Endodermal cell (in vitro differentiated cells): Measurements from ENCODE around the gene PLXNA2. TPM values are rescaled to one million over a fixed set of nuclear protein-coding genes. Genes with fewer than 3 reads are reported as not detected.

Experiments
- DNase-seq: peaks from one replicate; pipeline ENCODE4 v3.0.0-alpha.2; 2017
- H3K27ac ChIP-seq: 2 replicates; pipeline ENCODE4 v1.5.1; 2013; ENCODE audit warnings: mild to moderate bottlenecking, low read depth, low read length, moderate library complexity
- H3K27me3 ChIP-seq: 2 replicates; pipeline ENCODE4 v1.6.1; 2013; ENCODE audit warnings: mild to moderate bottlenecking, low read length, moderate library complexity; ENCODE audit not compliant: insufficient read depth, control insufficient read depth, poor library complexity, severe bottlenecking
- H3K36me3 ChIP-seq: 2 replicates; pipeline ENCODE4 v1.7.0; 2013; ENCODE audit warnings: mild to moderate bottlenecking, low read length, moderate library complexity; ENCODE audit not compliant: control insufficient read depth, insufficient read depth
- H3K4me1 ChIP-seq: one replicate; pipeline ENCODE4 v1.7.0; 2013; ENCODE audit warnings: low read length; ENCODE audit not compliant: control insufficient read depth, insufficient read depth
- H3K4me3 ChIP-seq: 2 replicates; pipeline ENCODE4 v1.5.1; 2013; ENCODE audit warnings: mild to moderate bottlenecking, low read length, moderate library complexity
- H3K9ac ChIP-seq: 2 replicates; pipeline ENCODE4 v1.6.1; 2013; ENCODE audit warnings: mild to moderate bottlenecking, low read length, moderate library complexity; ENCODE audit not compliant: poor library complexity, severe bottlenecking; ENCODE audit errors: extremely low read depth
- H3K9me3 ChIP-seq: 2 replicates; pipeline ENCODE4 v1.6.1; 2013; ENCODE audit warnings: mild to moderate bottlenecking, low read length, moderate library complexity; ENCODE audit not compliant: control insufficient read depth
- H3K27ac Mint-ChIP-seq: 2 replicates; pipeline ENCODE4 v1.8.0; 2020; ENCODE audit warnings: mixed read lengths
- H3K27me3 Mint-ChIP-seq: 2 replicates; pipeline ENCODE4 v1.8.0; 2021; ENCODE audit warnings: mild to moderate bottlenecking, mixed read lengths; ENCODE audit not compliant: insufficient read depth
- H3K36me3 Mint-ChIP-seq: 2 replicates; pipeline ENCODE4 v1.8.0; 2020; ENCODE audit warnings: low read depth, mixed read lengths
- H3K4me1 Mint-ChIP-seq: 2 replicates; pipeline ENCODE4 v1.8.0; 2020; ENCODE audit warnings: mixed read lengths
- H3K4me3 Mint-ChIP-seq: 2 replicates; pipeline ENCODE4 v1.8.0; 2020; ENCODE audit warnings: mild to moderate bottlenecking, moderate library complexity, mixed read lengths
- H3K9me3 Mint-ChIP-seq: 2 replicates; pipeline ENCODE4 v1.8.0; 2020; ENCODE audit warnings: mild to moderate bottlenecking, mixed read lengths
- WGBS, 2 experiments: methylation state at CpG; one replicate each; pipeline versions ENCODE4 v1.1.5 to v1.1.7; 2013; ENCODE audit warnings: missing lambda C conversion rate in 2 of 2, mixed read lengths in 1 of 2; ENCODE audit not compliant: insufficient coverage in 1 of 2, insufficient read length in 1 of 2; 5-methylcytosine and 5-hydroxymethylcytosine counted together
- total RNA-seq, 2 donors: library from RNA; stranded (reverse); fragmentation: NEBNext Ultra II Directional in 1 of 2; extraction: Animal tissue kit (Norgen Biotek cat#: 25700) in 1 of 2; gene quantifications; 2 replicates in 1 of 2; 3 replicates in 1 of 2; pipeline ENCODE4 v1.2.1, GENCODE V29; 2021
- TF ChIP-seq, protein P1 (sequence below): fragments of 200-600 bp; sonication (generic); conservative IDR thresholded peaks from 2 replicates; pipeline ENCODE4 v1.5.0; 2021; ENCODE audit warnings: antibody characterized with exemption, mild to moderate bottlenecking

The PLXNA2 gene
- total RNA-seq, 2 donors from 2014 or later: 61.2 to 86.1 TPM

DNA sequence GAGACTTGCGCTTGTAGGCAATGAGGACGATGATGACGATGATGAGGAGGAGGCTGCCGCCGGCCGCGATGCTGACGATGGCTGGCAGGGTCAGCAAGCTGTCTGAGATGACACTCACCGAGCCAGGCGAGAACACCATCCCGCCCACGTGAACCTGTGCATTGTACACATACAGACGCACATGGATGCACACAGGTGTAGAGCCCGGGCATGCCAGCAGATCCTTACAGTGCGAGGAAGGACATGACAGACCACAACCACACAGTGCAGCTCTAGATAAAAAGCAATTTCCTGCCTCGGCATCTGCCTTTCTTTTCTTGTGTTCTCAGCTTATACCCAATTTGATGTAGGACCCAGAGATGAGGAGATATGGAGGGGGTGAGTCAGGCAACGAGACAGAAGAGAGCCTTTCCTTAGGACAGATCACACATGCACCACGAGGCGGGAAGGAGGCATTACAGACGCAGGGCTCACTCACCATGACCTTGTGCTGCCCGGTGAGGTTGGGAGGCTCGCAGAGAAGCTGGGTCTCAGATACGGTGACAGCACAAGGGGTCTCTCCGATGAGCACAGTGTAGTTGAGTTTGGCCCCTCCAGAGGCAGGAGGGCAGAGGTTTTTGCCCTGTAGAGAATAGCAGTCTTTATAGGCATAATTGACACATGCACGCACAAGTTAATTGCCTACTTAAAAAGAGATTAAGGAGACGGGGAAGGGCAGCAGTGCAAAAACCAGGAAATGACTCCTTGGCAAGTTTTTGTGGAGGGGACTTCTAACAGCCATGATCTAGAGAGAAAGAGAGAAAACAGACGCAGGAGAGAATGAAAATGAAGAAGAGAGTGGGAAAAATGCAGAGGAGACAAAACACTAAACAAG, 199.4 kb downstream of the PLXNA2 start:
- Histone ChIP-seq H3K4me3 (no peak overlapping the region), H3K36me3 (peaks cover 97% of the 10 kb centered on the region), H3K4me1 (peaks cover 29% of the 10 kb centered on the region), H3K27ac (no peak overlapping the region), H3K27me3 (no peaks in the 10 kb centered on the region), H3K9me3 (no peaks in the 10 kb centered on the region), H3K9ac (no peak overlapping the region)
- no peak overlapping the region for H3K4me3 Mint-ChIP-seq
- no peaks in the 10 kb centered on the region for H3K9me3 Mint-ChIP-seq
- 94 to 95% methylated on average over 26 to 27 of the region's 27 CpGs for WGBS, 2 experiments
- TF ChIP-seq, protein P1, sequence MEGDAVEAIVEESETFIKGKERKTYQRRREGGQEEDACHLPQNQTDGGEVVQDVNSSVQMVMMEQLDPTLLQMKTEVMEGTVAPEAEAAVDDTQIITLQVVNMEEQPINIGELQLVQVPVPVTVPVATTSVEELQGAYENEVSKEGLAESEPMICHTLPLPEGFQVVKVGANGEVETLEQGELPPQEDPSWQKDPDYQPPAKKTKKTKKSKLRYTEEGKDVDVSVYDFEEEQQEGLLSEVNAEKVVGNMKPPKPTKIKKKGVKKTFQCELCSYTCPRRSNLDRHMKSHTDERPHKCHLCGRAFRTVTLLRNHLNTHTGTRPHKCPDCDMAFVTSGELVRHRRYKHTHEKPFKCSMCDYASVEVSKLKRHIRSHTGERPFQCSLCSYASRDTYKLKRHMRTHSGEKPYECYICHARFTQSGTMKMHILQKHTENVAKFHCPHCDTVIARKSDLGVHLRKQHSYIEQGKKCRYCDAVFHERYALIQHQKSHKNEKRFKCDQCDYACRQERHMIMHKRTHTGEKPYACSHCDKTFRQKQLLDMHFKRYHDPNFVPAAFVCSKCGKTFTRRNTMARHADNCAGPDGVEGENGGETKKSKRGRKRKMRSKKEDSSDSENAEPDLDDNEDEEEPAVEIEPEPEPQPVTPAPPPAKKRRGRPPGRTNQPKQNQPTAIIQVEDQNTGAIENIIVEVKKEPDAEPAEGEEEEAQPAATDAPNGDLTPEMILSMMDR: no peak
- peaks cover 29% of the 10 kb centered on the region for H3K4me1 Mint-ChIP-seq
- H3K27ac Mint-ChIP-seq: no peak overlapping the region
- peaks cover 76% of the 10 kb centered on the region for H3K36me3 Mint-ChIP-seq
- H3K27me3 Mint-ChIP-seq: no peaks in the 10 kb centered on the region
- no peak for DNase-seq

GRCh38 chr1:208043691-208044181, 200.4 kb downstream of the PLXNA2 start:
- TF ChIP-seq, protein P1: no peak
- no peaks in the 10 kb centered on the region for H3K27me3 ChIP-seq
- H3K36me3 Mint-ChIP-seq: peaks cover 71% of the 10 kb centered on the region
- H3K27ac Mint-ChIP-seq: no peak overlapping the region
- H3K9me3 Mint-ChIP-seq: no peaks in the 10 kb centered on the region
- H3K4me3 Mint-ChIP-seq: no peak overlapping the region
- peaks cover 30% of the 10 kb centered on the region for H3K4me1 ChIP-seq
- WGBS, 2 experiments: 96 to 100% methylated on average over 1 to 10 of the region's 10 CpGs
- no peak overlapping the region for H3K27ac ChIP-seq
- DNase-seq: no peak
- peaks cover 97% of the 10 kb centered on the region for H3K36me3 ChIP-seq
- no peaks in the 10 kb centered on the region for H3K9me3 ChIP-seq
- no peaks in the 10 kb centered on the region for H3K27me3 Mint-ChIP-seq
- no peak overlapping the region for H3K9ac ChIP-seq
- H3K4me1 Mint-ChIP-seq: peaks cover 29% of the 10 kb centered on the region
- no peak overlapping the region for H3K4me3 ChIP-seq

GRCh38 chr1:208042868-208043267, 201.3 kb downstream of the PLXNA2 start:
- peaks cover 30% of the 10 kb centered on the region for H3K4me1 Mint-ChIP-seq
- WGBS, 2 experiments: 94% methylated on average over 8 to 13 of the region's 13 CpGs

More at GRCh38 chr1:208042868-208043267, 201.3 kb downstream of the PLXNA2 start:
- H3K27ac Mint-ChIP-seq: no peak overlapping the region
- Histone ChIP-seq H3K27ac (no peak overlapping the region), H3K9ac (no peak overlapping the region), H3K36me3 (peaks cover 97% of the 10 kb centered on the region), H3K27me3 (no peaks in the 10 kb centered on the region), H3K4me3 (no peak overlapping the region), H3K9me3 (no peaks in the 10 kb centered on the region), H3K4me1 (peaks cover 34% of the 10 kb centered on the region)
- TF ChIP-seq, protein P1: no peak
- no peaks in the 10 kb centered on the region for H3K27me3 Mint-ChIP-seq
- H3K36me3 Mint-ChIP-seq: peaks cover 78% of the 10 kb centered on the region
- no peak overlapping the region for H3K4me3 Mint-ChIP-seq
- no peak for DNase-seq
- H3K9me3 Mint-ChIP-seq: no peaks in the 10 kb centered on the region
